GM18511 (cell line): ENCODE measurements around the gene RXFP4.
"Not testable (repeated sequence)": the region's sequence is repeated elsewhere in the genome, so short reads cannot be mapped to it uniquely, and the experiment has no call there.

ENCODE experiments used
- ATAC-seq: cut with Tn5 transposase; IDR thresholded peaks from one replicate; pipeline ENCODE4 v1.9.1; 2021; ENCODE audit warnings: mild to moderate bottlenecking, moderate library complexity; ENCODE audit not compliant: unreplicated experiment

RXFP4 gene

DNA sequence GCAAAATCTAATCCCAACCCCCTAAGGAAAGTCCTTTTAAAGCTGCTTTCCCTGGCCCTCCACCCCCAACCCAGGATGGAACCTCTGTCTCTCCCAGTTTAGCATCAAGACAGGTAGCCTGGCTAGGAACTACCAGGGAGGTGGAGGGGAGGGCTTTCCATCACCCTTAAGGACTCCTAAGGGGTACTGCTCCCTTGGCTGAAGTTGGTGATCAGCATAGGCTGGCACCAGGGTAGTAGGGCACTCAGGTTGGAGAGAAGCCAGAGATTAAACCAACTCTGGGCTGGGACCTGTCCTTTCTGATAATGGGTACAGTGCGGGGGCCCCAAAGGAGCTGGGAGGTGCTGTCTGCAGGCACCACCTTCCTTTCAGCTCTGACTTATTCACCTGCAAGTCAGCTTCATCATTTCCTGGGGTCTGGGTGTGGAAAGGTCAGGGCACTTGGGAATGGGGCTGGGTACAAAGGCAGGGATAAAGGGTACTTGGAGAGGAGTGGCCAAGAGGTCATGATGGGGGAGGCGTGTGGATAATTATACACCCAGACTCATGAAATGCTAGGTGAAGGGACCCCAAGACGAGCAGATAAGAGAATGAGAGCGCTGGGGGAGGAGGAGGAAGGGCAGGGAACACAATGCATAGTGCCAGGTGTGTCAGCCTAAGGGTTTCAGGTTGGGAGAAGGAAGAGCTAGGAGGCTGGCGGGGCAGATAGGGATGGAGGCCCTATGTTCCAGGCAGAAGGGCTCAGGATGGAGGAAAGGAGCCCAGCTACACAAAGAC is 35.7 kb downstream of the RXFP4 start:
- no peak for ATAC-seq

DNA sequence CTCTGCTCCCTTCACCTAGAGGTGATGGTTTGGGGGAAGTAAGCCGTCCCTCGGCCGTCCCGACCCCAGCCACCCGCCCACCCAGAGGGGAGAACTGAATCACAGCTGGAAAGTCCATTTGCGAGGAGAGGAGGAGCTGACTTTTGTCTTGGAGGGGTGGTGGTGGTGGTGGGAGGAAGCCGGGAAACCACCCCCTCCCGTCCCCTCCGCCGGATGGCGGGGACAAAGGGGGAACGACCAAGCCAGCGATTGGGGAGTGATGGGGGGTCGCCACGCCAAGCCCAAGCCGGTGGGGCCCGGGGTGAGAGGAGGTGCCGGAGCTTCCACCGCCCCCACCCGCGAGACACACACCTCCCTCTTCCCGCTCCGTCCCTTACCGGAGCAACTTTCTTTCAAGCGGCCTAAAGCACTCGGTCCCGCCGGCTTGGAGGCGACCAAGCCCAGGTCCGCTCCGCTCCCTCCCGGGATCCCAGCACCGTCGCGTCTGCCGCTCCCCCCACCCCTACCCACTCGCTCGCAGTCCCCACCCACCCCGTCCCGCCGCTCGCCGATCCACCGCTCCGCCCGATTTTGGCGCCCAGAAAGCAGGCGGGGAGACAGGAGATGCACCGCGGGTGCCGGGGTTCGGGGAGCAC is 36.4 kb downstream of the RXFP4 start:
- ATAC-seq = no peak

- ATAC-seq = peak; percentile 49
These were observed 37.0 kb downstream of the RXFP4 start, which contains the start of gene ARHGEF2 for GRCh38 chr1:155978325-155978972. Gene ARHGEF2, minus strand, starts transcription at chr1:155978547. Its CDS starts 120 bp downstream, at chr1:155978427.

DNA sequence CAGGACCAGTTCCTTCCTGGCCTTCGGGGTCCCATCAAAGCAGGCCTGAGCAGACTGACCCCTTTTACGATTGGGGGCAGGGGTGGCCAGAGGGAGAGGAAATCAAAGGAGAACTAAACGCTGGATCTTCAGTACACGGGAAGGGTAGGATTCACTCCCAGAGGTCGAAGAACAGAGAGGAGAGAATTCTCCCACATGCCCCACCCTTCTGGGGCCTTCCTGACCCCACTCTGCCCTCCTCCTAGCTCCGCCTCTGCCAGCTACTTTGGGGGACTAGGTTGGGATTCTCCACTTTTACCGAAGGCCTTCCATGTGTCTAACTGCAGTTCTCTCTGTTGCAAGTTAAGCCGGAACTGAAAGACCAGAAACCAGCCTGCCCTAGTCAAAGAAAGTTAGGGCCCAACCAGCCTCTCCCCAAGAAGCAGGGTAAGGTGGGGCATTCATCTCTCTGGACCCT is 37.6 kb downstream of the RXFP4 start:
- ATAC-seq = no peak

- ATAC-seq = no peak
These were observed 38.3 kb downstream of the RXFP4 start for GRCh38 chr1:155979597-155980343.

- ATAC-seq = no peak
These were observed 40.0 kb downstream of the RXFP4 start for GRCh38 chr1:155981266-155982088.

- no peak for ATAC-seq
These were observed 40.7 kb downstream of the RXFP4 start for GRCh38 chr1:155982106-155982505.

DNA sequence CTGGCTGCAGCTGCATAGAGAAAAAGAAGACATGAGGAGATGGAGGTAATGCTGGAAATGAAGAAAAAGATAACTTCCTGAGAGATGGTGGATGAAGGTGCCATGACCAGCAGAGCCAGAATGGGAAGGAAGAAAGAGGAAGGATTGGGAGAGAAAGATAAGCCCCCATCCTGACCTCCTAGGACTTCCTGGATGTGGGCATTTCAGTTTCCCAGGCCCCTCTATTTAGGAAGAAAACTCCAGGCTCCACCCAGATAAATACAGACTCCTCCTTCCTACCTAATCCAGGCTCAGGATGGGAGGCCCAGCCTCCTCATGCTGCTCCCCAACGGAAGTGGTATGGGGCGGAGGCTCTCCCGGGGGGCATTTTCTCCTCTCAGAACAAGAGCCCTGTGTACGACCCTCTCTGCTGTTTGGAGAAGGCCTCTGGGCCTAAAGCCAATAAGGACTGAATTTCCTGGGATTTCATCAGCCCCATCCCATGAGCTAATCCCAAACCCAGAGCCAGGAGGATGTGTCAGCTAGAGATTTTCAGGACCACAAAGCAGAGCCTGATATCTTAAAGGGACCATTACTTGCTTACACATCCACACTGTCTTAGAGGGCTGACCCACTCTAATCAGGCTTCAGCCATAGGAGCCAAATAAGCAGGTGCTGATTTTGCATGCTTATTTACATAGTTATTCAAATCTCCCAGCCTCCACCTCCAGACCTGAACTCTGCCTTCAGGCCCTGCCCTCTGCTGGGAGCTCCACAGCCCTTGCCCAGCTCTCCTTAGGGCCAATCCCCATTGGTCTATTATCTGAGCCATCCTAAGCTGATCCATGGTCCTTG is 42.0 kb downstream of the RXFP4 start:
- ATAC-seq = no peak

- ATAC-seq = no peak
These were observed 42.9 kb downstream of the RXFP4 start for GRCh38 chr1:155984341-155984740.

DNA sequence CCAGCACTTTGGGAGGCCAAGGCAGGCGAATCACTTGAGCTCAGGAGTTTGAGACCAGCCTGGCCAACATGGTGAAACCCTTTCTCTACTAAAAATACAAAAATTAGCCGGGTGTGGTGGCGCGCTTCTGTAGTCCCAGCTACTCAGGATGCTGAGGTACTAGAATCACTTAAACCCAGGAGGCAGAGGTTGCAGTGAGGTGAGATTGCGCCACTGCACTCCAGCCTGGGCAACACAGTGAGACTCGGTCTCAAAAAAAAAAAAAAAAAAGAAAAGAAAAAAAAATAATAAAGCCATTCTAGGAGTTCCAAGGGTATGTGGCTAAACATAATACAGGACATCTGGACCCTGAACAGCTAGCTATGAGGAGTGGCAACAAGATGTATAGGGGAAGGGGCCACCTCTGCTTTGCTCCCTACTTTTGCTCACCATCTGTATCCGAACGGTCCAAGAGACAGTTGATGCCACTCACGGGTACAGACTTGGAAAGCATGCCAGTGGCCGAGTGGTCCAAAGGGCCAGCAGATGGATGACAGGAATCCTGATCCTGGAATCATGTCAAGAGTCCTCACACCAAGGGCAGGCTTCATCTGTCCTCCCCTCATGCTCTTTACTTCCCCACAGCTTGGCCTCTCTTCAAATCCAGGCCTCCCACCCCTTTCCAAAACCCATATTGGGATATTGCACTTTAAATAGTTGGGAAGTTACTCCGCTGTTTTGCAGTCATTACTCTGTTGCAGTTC is 43.6 kb downstream of the RXFP4 start:
- not testable (repeated sequence) for ATAC-seq

GRCh38 chr1:155989242-155990004 is 48.0 kb downstream of the RXFP4 start:
- ATAC-seq = peak; percentile 73

DNA sequence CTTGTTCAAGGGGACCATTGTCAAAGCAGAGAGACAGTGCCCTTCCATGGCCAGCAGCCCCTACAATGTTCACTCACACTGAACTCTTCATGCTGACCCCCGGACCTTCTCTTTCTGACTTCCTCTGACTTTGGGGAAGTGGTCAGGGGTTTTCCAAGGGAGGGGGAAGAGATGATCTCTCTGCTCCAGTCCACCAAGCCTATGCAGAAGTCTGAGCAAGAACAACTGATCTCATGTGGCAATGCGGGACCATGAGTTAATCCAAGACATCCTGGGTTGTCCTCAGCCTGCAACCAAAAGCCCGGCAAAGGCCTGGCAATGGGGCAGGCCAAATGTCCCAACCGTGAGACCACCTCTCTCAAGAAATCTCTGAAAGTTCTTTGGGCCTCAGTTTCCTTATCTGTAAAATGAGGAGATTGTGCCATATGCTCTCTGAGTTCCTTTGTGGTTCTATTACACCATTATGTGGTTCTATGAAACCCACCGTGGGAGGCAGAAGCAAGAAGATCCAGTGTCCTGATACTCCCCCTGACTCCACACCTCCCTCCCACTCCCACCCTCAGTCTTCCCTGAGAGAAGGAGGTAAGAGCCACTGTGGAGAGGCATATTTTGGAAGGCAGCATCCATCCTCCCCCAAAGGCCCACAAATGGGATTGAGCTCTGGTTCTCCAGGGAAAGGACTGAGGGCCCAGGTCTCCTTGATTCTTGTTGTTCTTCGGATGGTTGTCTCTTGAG is 48.7 kb downstream of the RXFP4 start:
- ATAC-seq = peak; percentile 24
